Posterior vena cava (tissue), 2 donors: ENCODE results near the gene GNGT2. TPM values are rescaled to one million over a fixed set of nuclear protein-coding genes. Genes with fewer than 3 reads are reported as not detected.

Experiments
- DNase-seq: peaks from one replicate; pipeline ENCODE4 v3.0.0-alpha.2; 2020; ENCODE audit warnings: low spot score
- intact Hi-C, 2 donors: fragments of 100-400 bp; cut with DNase I; formaldehyde crosslinking; loops; one replicate each; pipeline versions ENCODE4 v1.14.1 to v1.14.2; 2022 to 2023
- total RNA-seq, 2 donors: library from RNA; stranded (reverse); fragmentation: NEBNext Ultra II Directional; extraction: Animal tissue kit (Norgen Biotek cat#: 25700); gene quantifications; one replicate each; pipeline ENCODE4 v1.2.1, GENCODE V29; 2021
- donor health status: DM: yes; HTN: yes; CAD: no.
- donor health status: DM: yes; HTN: yes; CAD: no.

Gene GNGT2
- total RNA-seq, 2 donors from 2014 or later: 2.1 to 2.3 TPM

DNA sequence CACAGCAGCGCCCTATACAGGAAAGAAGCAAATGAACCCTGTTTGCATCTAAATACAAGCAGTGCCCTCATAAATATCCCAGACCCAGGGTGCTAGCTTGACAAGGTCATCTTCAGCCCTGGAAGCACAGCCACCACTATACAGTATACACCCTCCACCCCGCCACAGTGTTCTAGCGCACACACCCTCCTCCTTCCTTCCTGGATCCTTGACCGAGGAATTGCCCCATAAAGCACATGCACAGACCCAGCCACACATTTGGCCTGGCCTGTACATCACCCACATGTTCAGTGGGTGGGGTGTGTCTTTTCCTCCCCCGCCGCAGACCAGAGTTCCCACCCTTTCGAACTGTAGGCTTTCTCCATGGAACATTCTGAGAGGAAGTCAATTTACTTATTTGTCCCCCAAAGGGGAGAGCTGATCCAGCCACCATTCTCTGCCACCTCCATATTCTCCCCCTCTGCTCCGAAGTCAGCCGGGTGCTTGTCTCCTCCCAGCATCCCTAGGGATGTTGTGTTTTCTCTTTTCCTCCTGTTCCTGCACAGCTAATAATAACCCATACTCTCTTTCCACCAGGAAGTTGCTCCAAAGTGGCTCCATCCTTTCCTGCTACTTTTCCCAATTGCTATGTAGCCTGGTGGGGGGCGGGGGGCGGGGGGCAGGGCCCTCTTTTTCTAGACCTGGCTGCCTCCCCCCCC is 6.7 kb upstream of the GNGT2 start:
- intact Hi-C loops: loop anchor here in 1 of 2 donors (10.0 kb wide), 1 partner anchor 178 kb away; no protein-coding TSS in a partner anchor
- peak; percentile 86 for DNase-seq

- no peak for DNase-seq
- intact Hi-C loops: loop anchor here in 1 of 2 donors (10.0 kb wide), 1 partner anchor 178 kb away; no protein-coding TSS in a partner anchor
These were observed 6.1 kb upstream of the GNGT2 start for GRCh38 chr17:49216482-49216881.

- DNase-seq: no peak
These were observed 4.4 kb upstream of the GNGT2 start for GRCh38 chr17:49214676-49215360.

GRCh38 chr17:49213847-49214246 is 3.5 kb upstream of the GNGT2 start:
- DNase-seq: no peak
- intact Hi-C loops: loop anchor here in 1 of 2 donors (10.0 kb wide), 1 partner anchor 181 kb away; no protein-coding TSS in a partner anchor

More at GRCh38 chr17:49214676-49215360, 4.4 kb upstream of the GNGT2 start:
- intact Hi-C loops: loop anchor here in 1 of 2 donors (10.0 kb wide), 1 partner anchor 180 kb away; no protein-coding TSS in a partner anchor

DNA sequence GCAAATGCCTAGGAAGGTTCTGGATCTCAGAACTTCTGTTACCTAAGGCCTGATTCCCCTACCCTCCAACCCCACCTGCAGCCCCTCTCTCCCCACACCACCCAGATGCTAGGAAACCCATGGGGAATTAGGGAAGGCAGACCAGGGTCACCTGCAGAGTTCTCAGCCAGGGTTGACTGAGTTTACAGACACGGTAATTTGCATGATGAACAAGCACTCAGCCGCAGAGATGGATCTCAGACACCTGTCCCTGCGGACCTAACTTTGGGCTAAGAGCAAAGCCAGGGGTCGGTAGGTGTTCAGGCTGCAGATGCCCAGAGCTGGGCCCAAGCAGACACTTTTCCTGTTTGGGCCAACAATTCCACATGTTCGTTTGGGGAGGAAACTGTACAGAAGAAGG is 3.0 kb upstream of the GNGT2 start:
- intact Hi-C loops: loop anchor here in 1 of 2 donors (10.0 kb wide), 1 partner anchor 181 kb away; no protein-coding TSS in a partner anchor
- DNase-seq: no peak

DNA sequence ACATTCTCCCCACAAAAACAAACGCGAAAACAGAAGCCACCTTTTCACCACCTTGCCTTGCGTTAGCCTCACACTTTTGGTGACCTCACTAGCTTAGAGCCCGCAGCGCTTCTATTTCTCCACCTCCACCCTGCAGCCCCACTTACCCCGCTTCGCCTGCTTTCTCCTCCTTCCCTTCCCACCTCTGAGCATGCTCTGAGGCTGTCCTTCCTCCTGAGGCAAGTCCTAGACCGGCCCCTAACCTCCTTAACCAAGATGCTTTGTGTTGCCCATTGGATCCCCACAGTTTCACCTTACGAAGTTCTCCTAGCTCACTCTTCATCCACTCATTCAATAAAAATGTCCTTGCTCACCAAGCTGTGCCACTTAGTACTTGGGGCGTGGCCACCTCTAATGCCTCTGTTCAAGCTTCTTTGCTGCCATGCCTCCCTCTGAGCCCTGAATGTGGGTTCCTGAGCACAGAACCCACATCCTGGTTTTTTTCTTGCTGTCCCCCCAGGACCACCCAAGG is 1.3 kb downstream of the GNGT2 start:
- no peak for DNase-seq
- intact Hi-C loops: no loop called here

DNA sequence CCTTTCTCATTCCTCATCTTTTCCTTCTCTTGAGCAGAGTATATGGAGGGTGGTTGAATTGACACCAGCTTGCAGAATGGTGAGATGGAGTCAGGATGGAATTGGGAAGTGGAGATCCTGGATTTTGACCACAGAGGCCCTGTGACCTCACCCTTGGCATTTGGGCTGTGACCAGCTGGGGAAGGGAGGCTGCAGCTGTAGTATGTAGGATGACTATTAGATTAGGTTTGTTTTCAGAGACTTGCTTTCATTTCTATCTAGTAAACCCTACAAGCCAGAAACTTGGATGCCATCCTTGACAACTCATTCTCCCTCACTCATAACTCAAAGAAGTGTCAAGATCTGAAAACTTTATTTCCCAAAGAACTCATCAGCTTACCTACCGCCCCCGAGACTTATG is 5.9 kb downstream of the GNGT2 start:
- DNase-seq: no peak
- intact Hi-C loops: no loop called here

- intact Hi-C loops: no loop called here
- DNase-seq: no peak
These were observed 6.6 kb downstream of the GNGT2 start for GRCh38 chr17:49203796-49204195.

GRCh38 chr17:49201481-49201927 is 8.9 kb downstream of the GNGT2 start:
- intact Hi-C loops: no loop called here
- no peak for DNase-seq

GRCh38 chr17:49200423-49201083 is 9.8 kb downstream of the GNGT2 start:
- no peak for DNase-seq
- intact Hi-C loops: no loop called here

DNA sequence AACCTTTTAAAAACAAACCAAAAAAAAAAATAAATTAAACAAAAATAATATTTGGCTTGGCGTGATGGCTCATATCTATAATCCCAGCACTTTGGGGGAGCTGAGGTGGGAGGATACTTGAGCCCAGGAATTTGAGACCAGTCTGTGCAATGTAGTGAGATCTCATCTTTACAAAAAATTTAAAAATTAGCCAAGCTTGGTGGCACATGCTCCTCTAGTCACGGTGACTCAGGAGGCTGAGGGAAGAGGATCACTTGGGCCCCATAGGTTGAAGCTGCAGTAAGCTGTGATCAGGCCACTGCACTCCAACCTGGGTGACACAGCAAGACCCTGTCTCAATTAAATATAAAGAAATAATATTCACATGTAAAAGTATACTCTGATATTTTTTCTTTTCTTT is 12.2 kb downstream of the GNGT2 start:
- DNase-seq: no peak

DNA sequence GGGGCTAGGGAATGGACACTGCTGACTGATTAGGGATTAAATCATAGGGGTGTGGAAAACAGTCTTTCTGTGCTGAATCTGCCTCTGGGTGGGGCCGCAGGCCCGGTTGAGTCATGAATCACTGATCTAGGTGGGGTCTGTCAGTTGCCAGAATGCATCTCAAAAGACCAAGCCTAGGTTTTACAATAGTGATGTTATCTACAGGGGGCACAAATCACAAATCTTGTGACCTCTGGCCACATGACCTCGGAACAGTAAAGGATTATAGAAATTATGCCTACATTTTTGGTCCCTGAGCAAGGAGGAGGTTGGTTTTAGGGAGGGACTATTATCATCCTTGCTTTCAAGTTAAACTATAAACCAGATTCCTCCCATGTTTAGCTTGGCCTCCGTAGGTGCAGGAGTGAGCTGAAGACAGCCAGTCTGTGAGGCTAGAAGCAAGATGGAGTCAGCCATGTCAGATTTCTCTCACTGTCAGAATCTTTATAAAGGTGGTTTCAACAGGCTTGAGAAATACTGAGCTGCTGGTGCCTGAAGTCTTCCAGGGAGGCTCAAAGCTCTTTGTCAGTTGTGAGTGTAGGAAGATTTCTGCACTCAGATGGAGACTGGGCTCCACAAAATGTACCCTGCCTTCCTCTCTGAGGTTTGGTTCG is 12.9 kb downstream of the GNGT2 start:
- no peak for DNase-seq
- intact Hi-C loops: no loop called here

More for the DNA sequence above, 12.2 kb downstream of the GNGT2 start:
- intact Hi-C loops: no loop called here

DNA sequence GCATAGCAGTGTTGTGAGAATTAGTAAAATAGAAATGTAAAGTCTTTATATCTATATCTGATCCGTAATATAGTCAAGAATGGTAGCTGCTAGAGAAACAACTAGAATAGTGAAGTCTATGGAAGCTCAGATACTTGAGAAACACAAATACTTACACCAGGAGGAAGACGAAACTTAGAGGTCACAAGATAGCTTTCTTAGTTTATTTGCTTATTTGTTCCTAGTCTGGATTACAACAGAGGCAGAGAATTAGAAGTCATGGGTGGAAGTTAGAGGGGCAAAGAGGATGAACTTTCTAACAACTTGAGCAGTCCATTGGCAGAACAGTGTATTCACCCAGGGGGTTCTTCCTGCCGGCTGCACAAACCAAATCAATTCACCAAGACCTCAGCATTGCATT is 13.9 kb downstream of the GNGT2 start:
- intact Hi-C loops: no loop called here
- no peak for DNase-seq

DNA sequence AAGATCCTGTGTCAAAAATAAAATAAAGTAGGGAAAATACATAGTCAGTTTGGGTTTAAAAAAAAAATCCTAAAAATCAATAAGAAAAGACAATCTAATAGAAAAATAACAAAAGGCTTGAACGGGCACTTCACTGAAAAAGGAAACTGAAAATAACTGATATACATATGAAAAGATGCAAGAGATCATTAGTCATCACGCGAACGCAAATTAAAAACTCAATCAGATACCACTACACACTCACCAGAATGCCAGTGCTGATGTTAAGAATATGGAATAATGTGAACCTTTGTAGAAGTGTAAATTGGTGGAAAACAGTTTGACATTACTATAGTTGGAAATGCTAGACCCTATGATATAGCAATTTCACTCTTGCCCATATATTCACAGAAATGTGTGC is 14.6 kb downstream of the GNGT2 start:
- intact Hi-C loops: no loop called here
- DNase-seq: no peak

DNA sequence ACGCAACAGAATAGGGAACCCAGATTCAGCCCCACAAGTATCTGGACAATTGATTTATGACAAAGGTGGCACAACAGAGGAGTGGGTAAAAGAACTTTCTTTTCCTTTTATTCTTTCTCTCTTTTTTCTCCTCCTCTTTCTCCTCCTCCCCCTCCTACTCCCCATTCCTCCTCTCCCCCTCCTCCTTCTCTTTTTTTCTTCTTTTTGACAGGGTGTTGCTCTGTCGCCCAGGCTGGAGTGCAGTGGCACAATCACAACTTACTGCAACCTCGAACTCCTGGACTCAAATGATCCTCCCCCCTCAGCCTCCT is 16.1 kb downstream of the GNGT2 start:
- DNase-seq: no peak
- intact Hi-C loops: loop anchor here in 1 of 2 donors (5.0 kb wide), 1 partner anchor 302 kb away; the partner anchor contains the start of gene ATP5MC1

DNA sequence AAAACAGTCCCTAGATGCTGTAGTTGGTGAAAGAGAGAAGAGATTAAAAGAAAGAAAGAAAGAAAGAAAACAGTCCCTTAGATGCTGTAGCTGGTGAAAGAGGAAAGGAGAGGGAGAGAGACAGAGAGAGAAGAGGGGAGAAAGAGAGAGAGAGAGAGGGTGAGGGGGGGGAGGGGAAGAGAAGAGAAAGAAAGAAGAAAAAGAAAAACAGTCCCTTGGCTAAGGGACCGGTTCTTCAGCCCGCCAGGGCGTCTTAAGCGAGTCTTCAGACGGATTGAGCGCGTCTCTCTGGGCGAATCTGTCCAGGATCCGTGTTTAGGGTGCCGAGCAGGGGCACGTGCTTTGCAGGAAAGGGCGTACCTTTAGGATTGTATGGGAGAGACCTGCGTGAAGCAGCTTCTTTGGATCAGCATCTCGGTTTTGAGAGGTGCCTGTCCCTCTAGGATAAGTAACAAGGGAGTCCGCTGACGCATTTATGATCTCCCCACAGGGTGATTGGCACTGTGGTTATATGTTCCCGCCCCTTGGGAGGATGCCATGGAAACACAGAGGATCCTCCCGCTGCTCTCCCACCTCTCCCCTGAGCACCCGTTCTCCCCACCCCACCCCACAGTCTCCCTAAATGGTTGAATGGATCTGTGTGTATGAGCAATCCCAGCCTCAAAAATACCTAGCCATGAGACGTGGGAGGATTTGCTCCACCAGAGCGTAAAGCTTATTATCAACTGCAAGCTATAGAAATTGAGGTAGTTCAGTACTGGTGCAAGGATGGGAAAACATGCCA is 16.7 kb downstream of the GNGT2 start:
- DNase-seq: no peak
- intact Hi-C loops: loop anchor here in 1 of 2 donors (5.0 kb wide), 1 partner anchor 301 kb away; the partner anchor contains the start of gene ATP5MC1

GRCh38 chr17:49191917-49192741 is 18.2 kb downstream of the GNGT2 start:
- DNase-seq: peak; percentile 97
- intact Hi-C loops: loop anchor here in 1 of 2 donors (5.0 kb wide), 1 partner anchor 300 kb away; the partner anchor contains the start of gene ATP5MC1
